BJ (cell line): ENCODE data around the gene MRPL38. TPM values are rescaled to one million over a fixed set of nuclear protein-coding genes. Genes with fewer than 3 reads are reported as not detected.

ENCODE experiments used
- CTCF ChIA-PET: fragments of 350-600 bp; formaldehyde crosslinking; extraction: SDS; loops from one replicate; lab custom pipeline; 2021; ENCODE audit warnings: antibody characterized with exemption, inconsistent platforms; lab: Yijun Ruan, JAX
- POLR2A ChIA-PET: fragments of 300-600 bp; sonication (Branson Sonifier 250); formaldehyde crosslinking; extraction: SDS; loops from one replicate; lab custom pipeline; 2021; ENCODE audit warnings: antibody characterized with exemption; lab: Charles Lee
- DNase-seq: peaks from one replicate; pipeline ENCODE4 v3.0.0-alpha.2; 2011; ENCODE audit warnings: low read depth
- H3K27me3 ChIP-seq: 2 replicates; pipeline ENCODE4 v1.6.0; 2011; ENCODE audit warnings: low read length; ENCODE audit not compliant: control insufficient read depth, insufficient read depth
- H3K36me3 ChIP-seq: 2 replicates; pipeline ENCODE4 v1.5.1; 2011; ENCODE audit warnings: low read length; ENCODE audit not compliant: control insufficient read depth, insufficient read depth
- H3K4me3 ChIP-seq: 2 replicates; pipeline ENCODE4 v1.5.1; 2011; ENCODE audit warnings: low read depth, mild to moderate bottlenecking, control low read depth, low read length
- polyA minus RNA-seq: library from RNA; depleted of rRNA, polyadenylated mRNA; stranded (reverse); fragments of >200 nt; gene quantifications from 2 replicates; pipeline ENCODE4 v1.2.3, GENCODE V29; 2011; rRNA and poly(A)+ RNA removed
- polyA plus RNA-seq: library from polyadenylated mRNA; depleted of rRNA; stranded (reverse); fragments of >200 nt; gene quantifications from 2 replicates; pipeline ENCODE4 v1.2.3, GENCODE V29; 2011; rRNA removed
- TF ChIP-seq, protein P1 (sequence below): IDR thresholded peaks from 2 replicates; pipeline ENCODE4 v1.5.1; 2011; ENCODE audit warnings: low read depth, mild to moderate bottlenecking, control low read depth, inconsistent platforms, low read length, moderate library complexity; ENCODE audit not compliant: insufficient read depth

MRPL38 gene
- polyA plus RNA-seq = 22.7 and 60.9 TPM in 2 replicates
- 39.1 and 47.6 TPM in 2 replicates for polyA minus RNA-seq

DNA sequence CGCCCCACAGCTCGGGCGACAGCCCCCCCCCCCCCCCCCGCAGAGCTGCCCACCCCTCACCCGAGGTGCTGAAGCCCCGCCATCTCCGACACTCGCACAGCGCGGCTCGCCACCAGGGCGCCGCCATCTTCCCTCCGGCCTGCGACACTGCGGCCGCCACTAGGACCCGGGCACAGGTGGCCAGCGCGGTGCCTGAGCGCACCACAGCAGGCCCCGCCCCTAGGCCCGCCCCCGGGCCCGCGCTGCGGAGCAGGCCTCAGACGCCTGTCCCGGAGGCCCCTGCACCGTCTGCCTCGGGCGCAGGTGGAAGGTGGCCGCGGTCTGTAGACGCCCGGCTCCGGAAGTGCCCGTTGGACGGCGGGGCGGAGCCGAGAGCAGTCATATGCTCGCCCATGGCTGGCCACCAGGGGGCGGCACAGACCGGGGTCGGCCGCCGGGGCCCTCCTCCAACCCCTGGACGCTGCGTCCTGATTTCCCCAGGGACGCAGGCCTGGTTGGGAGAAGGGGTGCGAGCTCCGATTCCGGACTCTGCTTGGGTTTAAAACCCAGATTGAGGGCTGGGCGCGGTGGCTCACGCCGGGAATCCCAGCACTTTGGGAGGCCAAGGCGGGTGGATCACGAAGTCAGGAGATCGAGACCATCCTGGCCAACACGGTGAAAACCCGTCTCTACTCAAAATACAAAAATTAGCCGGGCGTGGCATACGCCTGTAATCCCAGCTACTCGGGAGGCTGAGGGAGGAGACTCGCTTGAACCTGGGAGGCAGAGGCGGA is at the start of gene MRPL38:
Gene MRPL38 (minus strand): TSS at position 136 of the 773 bp plus-strand sequence. CDS start 9 bp downstream, at position 127.
- peak within 1 kb of the TSS; percentile 91 for H3K4me3 ChIP-seq
- H3K36me3 ChIP-seq = peaks cover 12% of the 10 kb centered on the region
- H3K27me3 ChIP-seq = no peaks in the 10 kb centered on the region
- CTCF ChIA-PET = interaction anchor here (0.6 to 12.0 kb wide), 27 partner anchors 9 to 398 kb away, joined by 3 to 264 read pairs (median 3); partner anchors contain the start of genes CDK3, GALK1, TRIM65 and UNK
- POLR2A ChIA-PET = no interaction called here
- peak; percentile 62 for DNase-seq
- TF ChIP-seq, protein P1, sequence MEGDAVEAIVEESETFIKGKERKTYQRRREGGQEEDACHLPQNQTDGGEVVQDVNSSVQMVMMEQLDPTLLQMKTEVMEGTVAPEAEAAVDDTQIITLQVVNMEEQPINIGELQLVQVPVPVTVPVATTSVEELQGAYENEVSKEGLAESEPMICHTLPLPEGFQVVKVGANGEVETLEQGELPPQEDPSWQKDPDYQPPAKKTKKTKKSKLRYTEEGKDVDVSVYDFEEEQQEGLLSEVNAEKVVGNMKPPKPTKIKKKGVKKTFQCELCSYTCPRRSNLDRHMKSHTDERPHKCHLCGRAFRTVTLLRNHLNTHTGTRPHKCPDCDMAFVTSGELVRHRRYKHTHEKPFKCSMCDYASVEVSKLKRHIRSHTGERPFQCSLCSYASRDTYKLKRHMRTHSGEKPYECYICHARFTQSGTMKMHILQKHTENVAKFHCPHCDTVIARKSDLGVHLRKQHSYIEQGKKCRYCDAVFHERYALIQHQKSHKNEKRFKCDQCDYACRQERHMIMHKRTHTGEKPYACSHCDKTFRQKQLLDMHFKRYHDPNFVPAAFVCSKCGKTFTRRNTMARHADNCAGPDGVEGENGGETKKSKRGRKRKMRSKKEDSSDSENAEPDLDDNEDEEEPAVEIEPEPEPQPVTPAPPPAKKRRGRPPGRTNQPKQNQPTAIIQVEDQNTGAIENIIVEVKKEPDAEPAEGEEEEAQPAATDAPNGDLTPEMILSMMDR = peak; percentile 94

- no peak for DNase-seq
- Histone ChIP-seq H3K4me3 (no peak overlapping the region), H3K27me3 (no peaks in the 10 kb centered on the region), H3K36me3 (peaks cover 25% of the 10 kb centered on the region)
- ChIA-PET POLR2A (no interaction called here), CTCF (interaction anchor here (0.8 to 1.7 kb wide), 2 partner anchors 46 to 55 kb away, joined by 3 to 4 read pairs; no protein-coding TSS in a partner anchor)
- TF ChIP-seq, protein P1 = no peak
These were observed 46.3 kb upstream of the MRPL38 start for GRCh38 chr17:75950855-75951554.

DNA sequence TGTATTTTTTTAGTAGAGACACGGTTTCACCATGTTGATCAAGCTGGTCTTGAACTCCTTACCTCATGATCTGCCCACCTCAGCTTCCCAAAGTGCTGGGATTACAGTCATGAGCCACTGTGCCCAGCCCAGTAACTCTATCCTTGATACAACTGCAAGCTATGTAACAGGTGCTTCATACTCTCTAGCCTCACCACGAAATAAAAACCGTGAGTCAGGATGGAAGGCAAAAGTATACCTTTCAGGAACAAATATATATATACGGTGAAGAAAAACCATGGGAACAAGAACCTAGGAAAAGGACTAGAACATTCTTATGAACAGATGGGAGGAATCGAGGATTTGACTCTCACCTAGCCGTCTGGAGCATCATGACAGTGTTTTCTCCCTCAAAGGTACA is 45.7 kb upstream of the MRPL38 start:
- TF ChIP-seq, protein P1 = no peak
- Histone ChIP-seq H3K4me3 (no peak overlapping the region), H3K27me3 (no peaks in the 10 kb centered on the region), H3K36me3 (peaks cover 22% of the 10 kb centered on the region)
- ChIA-PET POLR2A (no interaction called here), CTCF (interaction anchor here (0.8 to 1.7 kb wide), 3 partner anchors 45 to 65 kb away, joined by 3 to 4 read pairs (median 3); no protein-coding TSS in a partner anchor)
- no peak for DNase-seq

GRCh38 chr17:75945211-75945610 is 40.5 kb upstream of the MRPL38 start:
- ChIA-PET CTCF (interaction anchor here (0.5 kb wide), 1 partner anchor 13 kb away, joined by 3 read pairs; no protein-coding TSS in a partner anchor), POLR2A (no interaction called here)
- Histone ChIP-seq H3K36me3 (peaks cover 8% of the 10 kb centered on the region), H3K4me3 (no peak overlapping the region), H3K27me3 (no peaks in the 10 kb centered on the region)
- TF ChIP-seq, protein P1 = no peak
- no peak for DNase-seq

- DNase-seq = no peak
- TF ChIP-seq, protein P1 = no peak
- H3K27me3 ChIP-seq = no peaks in the 10 kb centered on the region
- no peak overlapping the region for H3K4me3 ChIP-seq
- ChIA-PET CTCF (interaction anchor here (0.6 to 1.3 kb wide), 2 partner anchors 57 to 346 kb away, joined by 3 to 4 read pairs; partner anchors contain the start of gene CDK3), POLR2A (no interaction called here)
- peaks cover 4% of the 10 kb centered on the region for H3K36me3 ChIP-seq
These were observed 38.8 kb upstream of the MRPL38 start for GRCh38 chr17:75943491-75943890.
